Measurements from ENCODE around the gene LHCGR.

LHCGR gene

DNA sequence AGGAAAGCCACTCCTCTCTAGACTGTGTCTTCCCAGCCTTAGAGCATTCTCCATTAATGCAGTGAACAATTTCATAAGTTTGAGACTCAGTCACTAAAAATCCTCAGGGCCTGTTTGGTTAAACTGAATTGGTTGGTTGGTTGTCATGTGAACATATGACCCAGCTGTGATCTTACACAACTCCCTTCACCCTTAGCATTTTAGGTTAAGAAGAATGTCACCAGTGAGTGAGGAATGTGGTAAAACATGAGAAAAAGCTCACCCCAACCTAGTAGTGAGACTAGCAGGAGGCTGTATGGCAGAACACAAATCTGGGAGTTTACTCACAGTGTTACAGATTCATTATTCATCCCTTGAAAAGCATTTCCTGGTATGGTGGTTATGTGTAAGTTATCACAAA, 32.4 kb downstream of the LHCGR start:
- H3K27ac ChIP-seq (replicated peaks; ENCODE audit: low read length) = no peak overlapping the region
- no peak overlapping the region for H2AK5ac ChIP-seq (ENCODE audit: low read depth, low read length)
- no peak overlapping the region for H4K91ac ChIP-seq (ENCODE audit: low read depth, low read length, poor library complexity)
- H3K79me1 ChIP-seq (ENCODE audit: low read depth, low read length) = no peaks in the 10 kb centered on the region
- H3K4me2 ChIP-seq (ENCODE audit: insufficient read depth, low read length, poor library complexity, severe bottlenecking) = no peak overlapping the region
- no peak overlapping the region for H2BK12ac ChIP-seq (ENCODE audit: low read length)
- no peak overlapping the region for H3K4me3 ChIP-seq (ENCODE audit: low read length in 2 of 2)
- H4K8ac ChIP-seq (ENCODE audit: low read depth, low read length) = no peak overlapping the region
- H3K18ac ChIP-seq (ENCODE audit: low read length) = no peak overlapping the region
- no peak overlapping the region for H2BK5ac ChIP-seq (ENCODE audit: low read length)
- H3K9me3 ChIP-seq (replicated peaks in 1 of 2; ENCODE audit: control insufficient read depth in 2 of 2, insufficient read depth in 1 of 2, low read depth in 1 of 2, low read length in 2 of 2) = no peaks in the 10 kb centered on the region
- H2BK15ac ChIP-seq (ENCODE audit: low read length) = no peak overlapping the region
- no peaks in the 10 kb centered on the region for H3K36me3 ChIP-seq (replicated peaks in 1 of 2; ENCODE audit: control insufficient read depth in 2 of 2, insufficient read depth in 2 of 2, low read length in 2 of 2)
- H2AFZ ChIP-seq (ENCODE audit: low read length) = no peak overlapping the region
- H3K4me1 ChIP-seq (ENCODE audit: control insufficient read depth in 2 of 2, insufficient read depth in 1 of 2, low read depth in 1 of 2, low read length in 2 of 2) = peaks cover under 1 to 10% of the 10 kb centered on the region in 2 donors
- H3K4ac ChIP-seq (ENCODE audit: low read length) = no peak overlapping the region
- no peak overlapping the region for H3K14ac ChIP-seq (ENCODE audit: low read length)
- DNase-seq (ENCODE audit: low spot score) = no peak
- H3K27me3 ChIP-seq (ENCODE audit: control insufficient read depth in 3 of 3, insufficient read depth in 3 of 3, low read depth in 1 of 3, low read length in 3 of 3) = no peaks in the 10 kb centered on the region
- H2BK120ac ChIP-seq (ENCODE audit: low read depth, low read length) = no peak overlapping the region
- H3K9ac ChIP-seq (ENCODE audit: low read depth, low read length, poor library complexity) = no peak overlapping the region
- no peak overlapping the region for H3K23ac ChIP-seq (ENCODE audit: low read depth, low read length, poor library complexity)

GRCh38 chr2:48722391-48722790, 33.1 kb downstream of the LHCGR start:
- WGBS, 2 donors (ENCODE audit: extremely low coverage in 2 of 2, insufficient read length in 2 of 2, insufficient replicate concordance in 1 of 2) = no CpG with 5 or more reads among the region's 1 CpG
- H3K23ac ChIP-seq (ENCODE audit: low read depth, low read length, poor library complexity) = no peak overlapping the region
- no peak overlapping the region for H3K18ac ChIP-seq (ENCODE audit: low read length)
- H2BK12ac ChIP-seq (ENCODE audit: low read length) = no peak overlapping the region
- no peaks in the 10 kb centered on the region for H3K79me1 ChIP-seq (ENCODE audit: low read depth, low read length)
- no peak overlapping the region for H4K91ac ChIP-seq (ENCODE audit: low read depth, low read length, poor library complexity)
- DNase-seq (ENCODE audit: low spot score) = no peak
- no peak overlapping the region for H3K9ac ChIP-seq (ENCODE audit: low read depth, low read length, poor library complexity)
- peaks cover 8 to 12% of the 10 kb centered on the region in 2 donors for H3K4me1 ChIP-seq (ENCODE audit: control insufficient read depth in 2 of 2, insufficient read depth in 1 of 2, low read depth in 1 of 2, low read length in 2 of 2)
- no peaks in the 10 kb centered on the region for H3K27me3 ChIP-seq (ENCODE audit: control insufficient read depth in 3 of 3, insufficient read depth in 3 of 3, low read depth in 1 of 3, low read length in 3 of 3)
- H2BK5ac ChIP-seq (ENCODE audit: low read length) = no peak overlapping the region
- no peaks in the 10 kb centered on the region for H3K36me3 ChIP-seq (replicated peaks in 1 of 2; ENCODE audit: control insufficient read depth in 2 of 2, insufficient read depth in 2 of 2, low read length in 2 of 2)
- no peak overlapping the region for H3K14ac ChIP-seq (ENCODE audit: low read length)
- H3K27ac ChIP-seq (replicated peaks; ENCODE audit: low read length) = no peak overlapping the region
- no peak overlapping the region for H2AFZ ChIP-seq (ENCODE audit: low read length)
- no peak overlapping the region for H2BK120ac ChIP-seq (ENCODE audit: low read depth, low read length)
- no peak overlapping the region for H2AK5ac ChIP-seq (ENCODE audit: low read depth, low read length)
- H3K9me3 ChIP-seq (replicated peaks in 1 of 2; ENCODE audit: control insufficient read depth in 2 of 2, insufficient read depth in 1 of 2, low read depth in 1 of 2, low read length in 2 of 2) = no peaks in the 10 kb centered on the region
- H4K8ac ChIP-seq (ENCODE audit: low read depth, low read length) = no peak overlapping the region
- no peak overlapping the region for H3K4me3 ChIP-seq (ENCODE audit: low read length in 2 of 2)
- H2BK15ac ChIP-seq (ENCODE audit: low read length) = no peak overlapping the region
- no peak overlapping the region for H3K4me2 ChIP-seq (ENCODE audit: insufficient read depth, low read length, poor library complexity, severe bottlenecking)
- no peak overlapping the region for H3K4ac ChIP-seq (ENCODE audit: low read length)

GRCh38 chr2:48721158-48721557, 34.4 kb downstream of the LHCGR start:
- H3K27ac ChIP-seq (replicated peaks; ENCODE audit: low read length) = no peak overlapping the region
- no peak overlapping the region for H3K4me3 ChIP-seq (ENCODE audit: low read length in 2 of 2)
- no peak overlapping the region for H2BK120ac ChIP-seq (ENCODE audit: low read depth, low read length)
- H3K9ac ChIP-seq (ENCODE audit: low read depth, low read length, poor library complexity) = no peak overlapping the region
- no peak overlapping the region for H2AFZ ChIP-seq (ENCODE audit: low read length)
- no peak overlapping the region for H2AK5ac ChIP-seq (ENCODE audit: low read depth, low read length)
- H2BK12ac ChIP-seq (ENCODE audit: low read length) = no peak overlapping the region
- H3K4me2 ChIP-seq (ENCODE audit: insufficient read depth, low read length, poor library complexity, severe bottlenecking) = no peak overlapping the region
- H3K18ac ChIP-seq (ENCODE audit: low read length) = no peak overlapping the region
- no peaks in the 10 kb centered on the region for H3K27me3 ChIP-seq (ENCODE audit: control insufficient read depth in 3 of 3, insufficient read depth in 3 of 3, low read depth in 1 of 3, low read length in 3 of 3)
- DNase-seq (ENCODE audit: low spot score) = no peak
- no peak overlapping the region for H2BK5ac ChIP-seq (ENCODE audit: low read length)
- no peak overlapping the region for H3K23ac ChIP-seq (ENCODE audit: low read depth, low read length, poor library complexity)
- peaks cover 8 to 15% of the 10 kb centered on the region in 2 donors for H3K4me1 ChIP-seq (ENCODE audit: control insufficient read depth in 2 of 2, insufficient read depth in 1 of 2, low read depth in 1 of 2, low read length in 2 of 2)
- no peaks in the 10 kb centered on the region for H3K9me3 ChIP-seq (replicated peaks in 1 of 2; ENCODE audit: control insufficient read depth in 2 of 2, insufficient read depth in 1 of 2, low read depth in 1 of 2, low read length in 2 of 2)
- H2BK15ac ChIP-seq (ENCODE audit: low read length) = no peak overlapping the region
- no peak overlapping the region for H3K4ac ChIP-seq (ENCODE audit: low read length)
- no CpG with 5 or more reads among the region's 2 CpGs for WGBS, 2 donors (ENCODE audit: extremely low coverage in 2 of 2, insufficient read length in 2 of 2, insufficient replicate concordance in 1 of 2)
- no peaks in the 10 kb centered on the region for H3K79me1 ChIP-seq (ENCODE audit: low read depth, low read length)
- H3K14ac ChIP-seq (ENCODE audit: low read length) = no peak overlapping the region
- H4K8ac ChIP-seq (ENCODE audit: low read depth, low read length) = no peak overlapping the region
- H3K36me3 ChIP-seq (replicated peaks in 1 of 2; ENCODE audit: control insufficient read depth in 2 of 2, insufficient read depth in 2 of 2, low read length in 2 of 2) = no peaks in the 10 kb centered on the region
- no peak overlapping the region for H4K91ac ChIP-seq (ENCODE audit: low read depth, low read length, poor library complexity)

DNA sequence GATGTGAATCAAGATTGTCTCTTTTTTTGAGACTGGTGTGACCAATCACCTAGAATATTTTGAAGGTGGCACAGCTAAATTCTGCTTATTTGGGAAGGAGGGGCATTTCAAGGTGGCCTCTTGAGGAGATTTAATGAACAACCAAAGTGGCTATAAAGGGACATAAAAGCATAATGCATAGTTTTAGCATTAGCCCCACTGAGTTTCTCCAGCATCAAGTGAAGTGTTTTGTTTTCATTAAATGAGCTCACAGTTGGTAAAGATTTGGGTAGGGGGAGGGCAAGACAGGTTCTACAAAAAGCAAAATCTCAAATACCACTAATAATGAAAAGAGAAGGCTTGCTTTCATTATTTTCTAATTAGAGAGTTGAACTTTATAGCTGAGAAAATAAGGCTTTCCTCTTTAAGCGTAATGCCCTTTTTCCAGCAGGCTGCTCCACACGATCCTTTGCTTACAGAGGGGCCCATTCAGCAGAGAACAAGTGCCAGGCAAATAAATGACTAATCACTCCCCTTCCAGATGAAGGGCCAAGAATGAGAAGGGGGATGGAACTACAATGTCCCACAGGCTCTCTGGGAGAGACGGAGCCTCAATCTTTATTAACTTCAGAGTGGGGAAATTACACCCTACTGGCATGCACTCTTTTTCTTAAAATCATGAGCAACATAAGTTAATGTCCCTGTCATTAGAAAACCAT, 35.9 kb downstream of the LHCGR start:
- Histone ChIP-seq H3K9ac (ENCODE audit: low read depth, low read length, poor library complexity) (no peak overlapping the region), H3K4ac (ENCODE audit: low read length) (no peak overlapping the region), H3K4me3 (ENCODE audit: low read length in 2 of 2) (no peak overlapping the region), H4K8ac (ENCODE audit: low read depth, low read length) (no peak overlapping the region), H3K23ac (ENCODE audit: low read depth, low read length, poor library complexity) (no peak overlapping the region), H3K14ac (ENCODE audit: low read length) (no peak overlapping the region), H2AK5ac (ENCODE audit: low read depth, low read length) (no peak overlapping the region), H2BK120ac (ENCODE audit: low read depth, low read length) (no peak overlapping the region), H3K4me2 (ENCODE audit: insufficient read depth, low read length, poor library complexity, severe bottlenecking) (no peak overlapping the region), H3K27me3 (ENCODE audit: control insufficient read depth in 3 of 3, insufficient read depth in 3 of 3, low read depth in 1 of 3, low read length in 3 of 3) (no peaks in the 10 kb centered on the region), H2AFZ (ENCODE audit: low read length) (no peak overlapping the region), H4K91ac (ENCODE audit: low read depth, low read length, poor library complexity) (no peak overlapping the region), H3K9me3 (replicated peaks in 1 of 2; ENCODE audit: control insufficient read depth in 2 of 2, insufficient read depth in 1 of 2, low read depth in 1 of 2, low read length in 2 of 2) (no peaks in the 10 kb centered on the region), H3K18ac (ENCODE audit: low read length) (no peak overlapping the region), H3K4me1 (ENCODE audit: control insufficient read depth in 2 of 2, insufficient read depth in 1 of 2, low read depth in 1 of 2, low read length in 2 of 2) (peaks cover 8 to 20% of the 10 kb centered on the region in 2 donors), H2BK12ac (ENCODE audit: low read length) (no peak overlapping the region), H3K79me1 (ENCODE audit: low read depth, low read length) (no peaks in the 10 kb centered on the region), H2BK15ac (ENCODE audit: low read length) (no peak overlapping the region), H2BK5ac (ENCODE audit: low read length) (no peak overlapping the region), H3K27ac (replicated peaks; ENCODE audit: low read length) (peak overlapping the region; percentile 10), H3K36me3 (replicated peaks in 1 of 2; ENCODE audit: control insufficient read depth in 2 of 2, insufficient read depth in 2 of 2, low read length in 2 of 2) (no peaks in the 10 kb centered on the region)
- WGBS, 2 donors (ENCODE audit: extremely low coverage in 2 of 2, insufficient read length in 2 of 2, insufficient replicate concordance in 1 of 2) = no CpG with 5 or more reads among the region's 3 CpGs
- DNase-seq (ENCODE audit: low spot score) = peak; percentile 20
